ENCODE data around the gene CDYL2.

The CDYL2 gene

DNA sequence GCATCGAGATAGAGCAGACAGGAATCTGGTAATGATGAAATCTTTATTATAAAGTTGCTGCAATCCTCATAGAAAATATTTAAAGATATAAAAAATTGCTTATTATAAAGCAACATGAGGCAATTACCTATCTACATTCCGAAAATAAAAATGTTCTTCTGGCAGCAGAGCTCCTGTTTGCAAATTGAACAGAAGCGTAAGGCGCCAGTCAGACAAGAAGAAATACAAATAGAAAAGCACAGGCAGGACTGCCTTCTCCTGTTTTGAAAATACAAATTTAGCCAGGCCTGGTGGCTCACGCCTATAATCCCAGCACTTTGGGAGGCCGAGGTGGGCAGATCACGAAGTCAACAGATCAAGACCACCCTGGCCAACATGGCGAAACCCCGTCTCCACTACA, 95.6 kb downstream of the CDYL2 start:
- TF ChIP-seq SIN3A (IDR thresholded peaks at IDR 0.05; ENCODE audit: borderline replicate concordance, insufficient read depth, low read length) (no peak), FOXP2 (optimal IDR thresholded peaks at IDR 0.05; ENCODE audit: borderline replicate concordance, extremely low read depth, extremely low read length, insufficient read depth) (no peak), POLR2AphosphoS5 (IDR thresholded peaks at IDR 0.05; ENCODE audit: low read depth, low read length) (no peak), TAF1 (IDR thresholded peaks at IDR 0.05; ENCODE audit: borderline replicate concordance, insufficient read depth, low read length) (no peak)
- TF ChIP-seq, protein P1, sequence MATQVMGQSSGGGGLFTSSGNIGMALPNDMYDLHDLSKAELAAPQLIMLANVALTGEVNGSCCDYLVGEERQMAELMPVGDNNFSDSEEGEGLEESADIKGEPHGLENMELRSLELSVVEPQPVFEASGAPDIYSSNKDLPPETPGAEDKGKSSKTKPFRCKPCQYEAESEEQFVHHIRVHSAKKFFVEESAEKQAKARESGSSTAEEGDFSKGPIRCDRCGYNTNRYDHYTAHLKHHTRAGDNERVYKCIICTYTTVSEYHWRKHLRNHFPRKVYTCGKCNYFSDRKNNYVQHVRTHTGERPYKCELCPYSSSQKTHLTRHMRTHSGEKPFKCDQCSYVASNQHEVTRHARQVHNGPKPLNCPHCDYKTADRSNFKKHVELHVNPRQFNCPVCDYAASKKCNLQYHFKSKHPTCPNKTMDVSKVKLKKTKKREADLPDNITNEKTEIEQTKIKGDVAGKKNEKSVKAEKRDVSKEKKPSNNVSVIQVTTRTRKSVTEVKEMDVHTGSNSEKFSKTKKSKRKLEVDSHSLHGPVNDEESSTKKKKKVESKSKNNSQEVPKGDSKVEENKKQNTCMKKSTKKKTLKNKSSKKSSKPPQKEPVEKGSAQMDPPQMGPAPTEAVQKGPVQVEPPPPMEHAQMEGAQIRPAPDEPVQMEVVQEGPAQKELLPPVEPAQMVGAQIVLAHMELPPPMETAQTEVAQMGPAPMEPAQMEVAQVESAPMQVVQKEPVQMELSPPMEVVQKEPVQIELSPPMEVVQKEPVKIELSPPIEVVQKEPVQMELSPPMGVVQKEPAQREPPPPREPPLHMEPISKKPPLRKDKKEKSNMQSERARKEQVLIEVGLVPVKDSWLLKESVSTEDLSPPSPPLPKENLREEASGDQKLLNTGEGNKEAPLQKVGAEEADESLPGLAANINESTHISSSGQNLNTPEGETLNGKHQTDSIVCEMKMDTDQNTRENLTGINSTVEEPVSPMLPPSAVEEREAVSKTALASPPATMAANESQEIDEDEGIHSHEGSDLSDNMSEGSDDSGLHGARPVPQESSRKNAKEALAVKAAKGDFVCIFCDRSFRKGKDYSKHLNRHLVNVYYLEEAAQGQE (IDR thresholded peaks at IDR 0.05; ENCODE audit: insufficient read depth in 1 of 2, low read depth in 2 of 2, low read length in 2 of 2), result no peak

DNA sequence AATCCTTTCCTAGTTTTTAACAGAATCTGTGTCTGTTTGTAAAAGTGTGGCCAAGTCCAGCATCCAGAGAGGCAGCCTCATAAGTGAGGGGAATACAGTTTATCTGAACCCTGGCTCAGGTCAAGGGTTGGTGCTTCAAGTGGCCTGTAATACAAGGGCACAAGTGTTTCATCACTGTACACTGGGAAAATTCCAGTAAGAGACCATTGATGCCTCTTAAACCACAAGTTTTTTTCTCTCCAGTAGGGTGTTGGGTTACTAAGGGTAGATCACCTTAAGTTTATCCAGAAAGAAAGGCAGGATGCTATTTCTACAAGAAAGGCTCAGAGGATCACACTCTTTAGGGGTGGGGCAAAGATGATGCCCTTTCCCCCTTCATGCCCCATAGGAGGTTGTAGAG, 96.7 kb downstream of the CDYL2 start:
- TF ChIP-seq TAF1 (IDR thresholded peaks at IDR 0.05; ENCODE audit: borderline replicate concordance, insufficient read depth, low read length) (no peak), POLR2AphosphoS5 (IDR thresholded peaks at IDR 0.05; ENCODE audit: low read depth, low read length) (no peak), FOXP2 (optimal IDR thresholded peaks at IDR 0.05; ENCODE audit: borderline replicate concordance, extremely low read depth, extremely low read length, insufficient read depth) (no peak), SIN3A (IDR thresholded peaks at IDR 0.05; ENCODE audit: borderline replicate concordance, insufficient read depth, low read length) (no peak)
- TF ChIP-seq, protein P1 (IDR thresholded peaks at IDR 0.05; ENCODE audit: insufficient read depth in 1 of 2, low read depth in 2 of 2, low read length in 2 of 2), result no peak

DNA sequence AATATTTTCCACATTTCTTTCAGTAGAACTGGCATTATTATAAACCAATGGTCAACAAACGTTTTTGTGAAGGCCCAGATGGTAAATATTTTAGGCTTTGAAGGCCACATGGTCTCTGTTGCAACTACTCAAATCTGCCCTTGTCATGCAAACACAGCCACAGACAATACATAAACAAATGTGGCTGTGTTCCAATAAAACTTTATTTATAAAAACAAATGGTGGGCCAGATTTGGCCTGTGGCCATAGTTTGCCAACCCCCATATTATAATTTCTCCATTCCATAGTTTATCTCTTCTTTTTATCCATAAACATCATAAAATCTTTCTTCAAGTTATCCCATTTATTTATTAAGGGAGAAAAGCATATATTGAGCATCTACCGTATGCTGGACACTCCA, 98.8 kb downstream of the CDYL2 start:
- no peak for TF ChIP-seq POLR2AphosphoS5 (IDR thresholded peaks at IDR 0.05; ENCODE audit: low read depth, low read length)
- no peak for TF ChIP-seq FOXP2 (optimal IDR thresholded peaks at IDR 0.05; ENCODE audit: borderline replicate concordance, extremely low read depth, extremely low read length, insufficient read depth)
- no peak for TF ChIP-seq TAF1 (IDR thresholded peaks at IDR 0.05; ENCODE audit: borderline replicate concordance, insufficient read depth, low read length)

- TF ChIP-seq POLR2AphosphoS5 (IDR thresholded peaks at IDR 0.05; ENCODE audit: low read depth, low read length), result no peak
- TF ChIP-seq, protein P1 (IDR thresholded peaks at IDR 0.05; ENCODE audit: insufficient read depth in 1 of 2, low read depth in 2 of 2, low read length in 2 of 2), result no peak
- no peak for TF ChIP-seq SIN3A (IDR thresholded peaks at IDR 0.05; ENCODE audit: borderline replicate concordance, insufficient read depth, low read length)
- TF ChIP-seq TAF1 (IDR thresholded peaks at IDR 0.05; ENCODE audit: borderline replicate concordance, insufficient read depth, low read length), result no peak
- no peak for TF ChIP-seq FOXP2 (optimal IDR thresholded peaks at IDR 0.05; ENCODE audit: borderline replicate concordance, extremely low read depth, extremely low read length, insufficient read depth)
Measured at GRCh38 chr16:80704751-80705505, 99.5 kb downstream of the CDYL2 start.

DNA sequence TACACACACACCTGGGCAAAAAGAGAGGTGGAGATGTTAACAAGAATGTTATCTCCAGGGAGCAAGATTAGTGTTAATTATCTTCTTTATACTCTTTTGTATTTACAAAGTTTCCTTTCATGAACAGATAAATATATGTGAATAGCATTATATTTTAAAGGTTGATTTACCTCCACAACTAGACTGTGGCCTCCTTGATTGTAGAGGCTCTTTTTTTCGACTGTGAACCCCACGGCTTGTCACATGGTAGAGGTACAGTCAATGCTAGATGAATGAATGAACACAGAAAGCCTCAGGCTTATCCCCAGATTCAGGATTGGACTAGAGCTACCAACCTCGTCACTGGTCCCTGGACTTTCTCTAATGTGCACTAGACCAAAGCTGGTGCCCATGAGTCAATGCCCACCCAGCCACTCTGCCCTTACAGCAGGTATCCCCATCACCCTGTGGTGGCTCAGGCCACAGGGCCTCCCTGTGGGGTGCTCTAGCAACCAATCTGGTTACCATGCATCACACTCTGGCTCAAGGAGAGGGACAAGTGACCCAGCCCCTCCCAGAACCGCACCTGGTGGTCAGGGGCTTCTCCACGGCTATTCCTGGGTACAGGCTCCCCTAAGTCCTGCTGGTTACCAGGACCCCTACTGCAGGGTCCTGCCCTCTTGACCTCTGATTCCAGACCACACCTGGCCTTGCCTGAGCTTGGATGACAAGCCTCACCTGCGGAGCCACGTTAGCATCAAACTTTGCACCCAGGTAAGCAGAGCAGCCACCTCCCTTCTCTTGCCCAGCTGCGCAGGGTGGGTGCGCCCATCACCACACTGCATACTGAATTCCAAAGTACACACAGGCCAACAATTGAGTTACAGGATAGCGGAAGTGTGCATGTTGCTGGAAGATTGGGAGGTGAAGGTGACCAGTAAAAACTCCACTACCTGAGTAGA, 101.0 kb downstream of the CDYL2 start:
- TF ChIP-seq FOXP2 (optimal IDR thresholded peaks at IDR 0.05; ENCODE audit: borderline replicate concordance, extremely low read depth, extremely low read length, insufficient read depth) (no peak), TAF1 (IDR thresholded peaks at IDR 0.05; ENCODE audit: borderline replicate concordance, insufficient read depth, low read length) (no peak), SIN3A (IDR thresholded peaks at IDR 0.05; ENCODE audit: borderline replicate concordance, insufficient read depth, low read length) (no peak), POLR2AphosphoS5 (IDR thresholded peaks at IDR 0.05; ENCODE audit: low read depth, low read length) (no peak)
- TF ChIP-seq, protein P1 (IDR thresholded peaks at IDR 0.05; ENCODE audit: insufficient read depth in 1 of 2, low read depth in 2 of 2, low read length in 2 of 2), result no peak
